Stimulated activated CD4-positive, alpha-beta T cell treated with anti-CD3 and anti-CD28 coated beads, Interleukin-15, amount 100 ng/mL, for 24 hours (primary cell): Measurements from ENCODE around the gene EXOC2.
"Not testable (repeated sequence)": the region's sequence is repeated elsewhere in the genome, so short reads cannot be mapped to it uniquely, and the experiment has no call there.

Experiments
- DNase-seq: peaks from one replicate; pipeline ENCODE4 v3.0.0-alpha.2; 2020

EXOC2 gene

DNA sequence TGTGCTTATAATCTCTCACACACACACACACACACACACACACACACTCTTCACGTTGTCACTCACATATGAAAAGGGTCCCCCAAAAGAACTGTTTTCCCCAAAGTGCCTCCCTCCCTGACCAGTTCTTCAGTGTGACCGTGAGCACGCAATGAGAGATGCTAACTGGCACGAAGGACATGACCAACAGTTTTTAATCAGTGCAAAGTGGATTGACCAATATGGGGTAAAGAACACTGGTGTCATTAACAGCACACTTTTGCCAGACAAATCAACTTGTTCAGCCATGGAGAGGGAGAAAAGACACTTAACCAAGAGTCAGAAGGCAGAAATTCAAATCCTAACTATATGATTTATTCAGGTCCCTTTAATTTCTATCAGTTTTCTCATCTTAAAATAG lies 15.0 kb downstream of the EXOC2 start:
- no peak for DNase-seq

DNA sequence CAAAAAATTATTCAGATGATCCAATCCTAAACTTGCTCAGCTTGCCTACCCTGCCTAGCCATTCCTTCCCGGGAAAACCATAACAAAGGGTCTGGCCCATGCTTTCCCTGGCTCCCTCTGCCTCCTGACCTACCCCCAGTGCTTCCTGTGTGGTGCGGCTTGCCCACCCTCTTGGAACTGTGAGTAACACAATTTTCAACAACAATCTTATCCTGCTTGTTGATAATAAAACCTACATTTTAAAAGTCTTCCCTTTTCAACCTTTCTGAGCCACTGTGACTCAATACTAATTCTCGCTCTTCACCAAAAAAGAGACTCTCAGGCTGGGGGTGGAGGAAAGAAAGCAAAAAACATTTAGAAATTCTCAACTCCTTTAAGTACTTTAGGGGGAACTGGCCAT lies 18.0 kb downstream of the EXOC2 start:
- DNase-seq = peak; percentile 19

DNA sequence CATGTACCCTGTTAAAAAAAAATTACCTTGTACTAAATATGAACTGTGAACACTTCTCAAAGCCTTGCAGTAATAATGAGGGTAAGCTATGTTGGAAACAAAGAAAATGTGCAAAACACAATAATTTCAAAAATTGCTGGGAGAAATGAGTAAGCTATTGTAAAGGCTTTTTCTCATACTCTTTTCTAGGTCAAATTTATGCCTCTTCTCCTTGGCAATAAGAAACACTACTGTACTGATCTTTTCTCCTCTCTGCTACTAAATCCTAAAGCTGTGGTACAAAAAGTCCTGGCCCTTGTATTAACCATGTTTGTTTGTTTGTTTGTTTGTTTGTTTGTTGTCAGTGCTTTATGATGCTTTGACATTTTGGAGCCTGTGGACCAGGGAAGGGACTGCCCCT lies 18.5 kb downstream of the EXOC2 start:
- DNase-seq = no peak

DNA sequence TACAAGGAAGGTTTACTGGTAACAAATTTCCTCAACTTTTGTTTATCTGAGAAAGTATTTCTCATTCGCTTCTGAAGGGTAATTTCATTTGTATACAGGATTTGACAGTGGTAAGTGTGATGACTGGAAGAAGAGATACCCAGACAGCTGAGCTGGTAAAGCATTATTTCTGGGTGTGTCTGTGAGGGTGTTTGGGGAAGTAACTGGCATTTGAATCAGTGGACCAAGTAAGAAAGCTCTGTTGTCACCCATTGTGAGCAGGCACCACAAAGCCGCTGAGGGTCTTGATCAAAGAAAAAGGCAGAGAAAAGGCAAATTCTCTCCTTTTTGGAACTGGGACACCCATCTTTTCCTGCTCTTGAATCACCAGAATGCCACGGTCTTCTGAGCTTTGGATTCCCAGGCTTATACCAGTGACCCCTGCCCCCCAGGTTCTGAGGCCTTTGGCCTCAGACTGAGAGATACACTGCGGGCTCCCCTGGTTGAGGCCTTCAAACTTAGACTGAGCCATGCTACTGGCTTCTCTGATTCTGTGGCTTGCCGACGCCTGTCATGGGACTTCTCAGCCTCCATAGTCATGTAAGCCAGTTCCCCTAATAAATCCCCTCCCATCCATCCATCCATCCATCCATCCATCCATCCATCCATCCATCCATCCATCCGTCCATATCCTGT lies 25.5 kb downstream of the EXOC2 start:
- no peak for DNase-seq

DNA sequence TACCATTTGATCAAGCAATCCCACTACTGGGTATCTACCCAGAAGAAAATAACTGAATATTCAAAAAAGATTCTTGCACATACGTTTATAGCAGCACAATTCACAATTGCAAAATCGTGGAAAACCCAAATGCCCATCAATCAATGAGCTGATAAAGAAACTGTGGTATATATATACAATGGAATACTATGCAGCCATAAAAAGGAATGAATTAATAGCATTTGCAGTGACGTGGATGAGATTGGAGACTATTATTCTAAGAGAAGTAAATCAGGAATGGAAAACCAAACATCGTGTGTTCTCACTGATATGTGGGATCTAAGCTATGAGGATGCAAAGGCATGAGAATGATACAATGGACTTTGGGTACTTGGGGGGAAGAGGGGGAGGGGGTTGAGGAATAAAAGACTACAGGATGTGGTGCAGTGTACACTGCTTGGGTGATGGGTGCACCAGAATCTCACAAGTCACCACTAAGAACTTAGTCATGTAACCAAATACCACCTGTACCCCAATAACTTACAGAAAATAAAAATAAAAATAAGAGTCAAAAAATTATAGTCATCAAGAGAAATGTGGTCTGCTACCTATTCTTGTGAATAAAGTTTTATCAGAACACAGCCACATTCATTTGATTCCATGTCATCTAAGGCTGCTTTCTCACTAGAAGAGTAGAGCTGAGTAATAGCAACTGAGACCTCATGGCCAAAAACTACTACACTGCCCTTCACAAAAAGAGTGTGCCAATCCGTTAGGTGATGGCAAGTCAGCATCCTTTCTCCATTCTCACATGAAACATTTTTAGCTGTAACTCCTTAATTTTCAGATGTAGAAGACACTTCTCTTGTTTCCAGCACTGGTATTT lies 27.3 kb downstream of the EXOC2 start:
- no peak for DNase-seq

DNA sequence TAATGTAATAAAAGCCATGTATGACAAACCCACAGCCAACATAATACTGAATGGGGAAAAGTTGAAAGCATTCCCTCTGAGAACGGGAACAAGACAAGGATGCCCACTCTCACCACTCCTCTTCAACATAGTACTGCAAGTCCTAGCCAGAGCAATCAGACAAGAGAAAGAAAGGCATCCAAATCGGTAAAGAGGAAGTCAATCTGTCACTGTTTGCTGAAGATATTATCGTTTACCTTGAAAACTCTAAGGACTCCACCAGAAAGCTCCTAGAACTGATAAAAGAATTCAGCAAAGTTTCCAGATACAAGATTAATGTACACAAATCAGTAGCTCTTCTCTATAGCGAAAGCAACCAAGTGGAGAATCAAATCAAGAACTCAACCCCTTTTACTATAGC lies 29.2 kb downstream of the EXOC2 start:
- DNase-seq = not testable (repeated sequence)

DNA sequence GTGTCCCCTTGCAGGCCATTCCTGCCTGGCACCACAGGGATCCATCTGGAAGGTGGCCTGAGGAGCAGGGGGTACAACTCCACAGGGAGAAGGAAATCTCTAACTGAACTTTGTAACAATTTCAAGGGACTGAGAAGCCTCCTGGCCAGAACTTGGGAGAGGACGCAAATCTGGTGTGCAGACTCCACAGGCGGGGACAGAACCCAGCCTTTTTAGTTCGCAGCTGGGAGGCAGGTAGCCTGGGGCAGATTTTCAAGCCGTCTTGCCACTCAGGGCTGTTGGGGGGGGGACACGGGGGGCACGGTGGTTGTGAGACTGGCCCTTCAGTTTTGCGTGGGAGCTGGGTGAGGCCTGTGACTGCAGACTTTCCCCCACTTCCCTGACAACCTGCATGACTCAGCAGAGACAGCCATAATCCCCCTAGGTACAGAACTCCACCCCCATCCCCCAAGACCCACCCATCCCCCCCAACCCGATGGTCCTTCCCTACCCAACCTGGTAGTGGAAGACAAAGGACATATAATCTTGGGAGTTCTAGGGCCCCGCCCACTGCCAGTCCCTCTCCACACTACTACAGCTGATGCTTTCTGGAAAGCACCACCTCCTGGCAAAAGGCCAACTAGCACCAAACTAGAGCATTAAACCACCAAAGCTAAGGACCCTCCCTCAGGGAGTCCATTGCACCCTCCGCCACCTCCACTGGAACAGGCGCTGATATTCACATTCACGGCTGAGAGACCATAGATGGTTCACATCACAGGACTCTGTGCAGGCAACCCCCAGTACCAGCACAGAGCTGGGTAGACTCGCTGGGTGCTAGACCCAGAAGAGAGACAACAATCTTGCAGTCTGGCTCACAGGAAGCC lies 33.0 kb downstream of the EXOC2 start:
- DNase-seq = peak; percentile 13

DNA sequence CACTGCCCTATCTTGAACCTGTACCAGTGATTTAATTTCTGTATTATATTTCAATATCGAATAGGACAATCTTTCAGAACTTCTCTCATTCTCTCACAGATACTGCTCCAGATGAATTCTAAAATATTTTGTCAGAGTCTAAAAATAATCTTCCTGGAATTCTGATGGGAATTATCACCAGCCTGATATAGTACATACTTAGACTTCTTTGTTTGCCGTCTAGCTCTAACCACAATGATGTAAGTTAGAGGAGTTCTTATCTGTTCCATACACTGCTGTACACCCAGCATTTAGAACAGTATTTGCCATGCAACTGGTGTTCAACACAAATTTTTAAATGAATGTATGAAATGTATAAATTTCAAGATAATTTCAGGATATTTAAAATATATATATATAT lies 34.7 kb downstream of the EXOC2 start:
- no peak for DNase-seq

DNA sequence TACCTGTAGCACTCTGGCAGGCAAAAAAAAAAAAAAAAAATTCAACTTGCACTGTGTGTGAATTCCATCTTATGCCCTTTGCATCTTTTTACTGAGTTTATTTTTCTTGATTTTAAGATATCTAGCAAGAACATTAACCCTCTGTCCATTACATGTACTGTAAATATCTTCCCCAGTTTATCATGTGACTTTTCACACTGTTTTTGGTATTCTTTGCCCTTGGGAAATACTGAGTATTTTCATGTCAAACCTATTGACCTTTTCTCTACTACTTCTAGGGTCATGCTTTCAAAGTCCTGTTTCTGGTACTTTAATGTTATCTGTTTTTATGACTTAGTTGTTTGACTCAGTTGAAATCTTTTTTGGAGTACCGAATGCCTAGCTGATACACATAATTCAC lies 35.2 kb downstream of the EXOC2 start:
- no peak for DNase-seq

DNA sequence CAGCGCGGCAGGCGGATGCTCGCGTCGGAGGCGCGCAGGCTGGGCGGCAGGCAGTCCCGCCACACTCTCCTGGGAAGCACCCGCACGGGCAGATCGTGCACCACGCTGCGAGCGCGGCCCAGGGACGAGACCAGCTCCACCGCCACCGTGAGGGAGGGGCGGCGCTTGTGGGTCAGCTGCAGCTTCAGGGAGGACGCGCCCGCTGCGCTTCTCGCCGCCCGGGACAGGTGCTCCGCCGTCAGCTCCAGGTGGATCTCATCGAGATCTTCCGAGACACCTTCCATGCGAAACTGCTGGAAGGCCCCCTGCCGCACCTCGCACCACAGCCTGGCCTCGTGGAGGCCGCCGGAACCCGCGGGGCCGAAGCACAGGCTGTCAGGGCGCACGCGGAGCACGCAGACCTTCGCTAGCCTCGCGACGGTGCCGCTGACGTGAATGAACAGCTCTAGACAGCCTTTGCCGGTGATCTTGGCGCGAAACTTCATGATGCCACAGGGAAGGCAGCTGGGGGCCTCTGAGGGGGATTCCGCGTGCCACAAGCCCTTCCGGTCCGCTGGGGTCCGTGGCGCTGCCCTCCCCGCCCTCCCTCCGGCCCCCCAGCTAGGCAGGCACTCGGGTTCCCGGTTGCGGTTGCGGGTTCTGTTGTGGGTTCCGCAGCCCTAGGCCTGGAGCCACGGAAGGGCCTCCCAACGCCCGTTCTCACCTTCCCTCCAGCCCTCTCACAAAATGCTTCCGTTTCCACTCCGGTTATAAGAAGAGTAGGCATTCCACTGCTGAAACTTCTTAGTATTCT lies 36.3 kb downstream of the EXOC2 start, which contains the start of gene HUS1B:
TSS of gene HUS1B (minus strand) at position 641 of the 793 bp plus-strand sequence. CDS start at position 485, 156 bp downstream.
- DNase-seq = no peak

DNA sequence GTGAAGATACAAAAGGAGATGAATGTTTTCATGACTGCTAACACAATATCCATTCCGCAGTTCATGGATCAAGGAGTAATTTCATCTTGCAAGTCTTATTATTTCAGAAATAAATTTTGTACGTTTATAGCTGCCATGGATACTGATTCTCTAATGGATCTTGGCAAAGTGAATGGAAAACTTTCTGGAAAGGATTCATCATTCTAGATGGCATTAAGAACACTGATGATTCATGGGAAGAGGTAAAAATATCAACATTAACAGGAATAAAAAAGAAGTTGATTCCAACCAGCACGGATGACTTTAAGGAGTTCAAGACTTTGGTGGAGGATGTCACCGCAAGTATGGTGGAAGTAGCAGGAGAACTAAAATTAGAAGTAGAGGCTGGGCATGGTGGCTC lies 38.8 kb downstream of the EXOC2 start:
- DNase-seq = no peak

DNA sequence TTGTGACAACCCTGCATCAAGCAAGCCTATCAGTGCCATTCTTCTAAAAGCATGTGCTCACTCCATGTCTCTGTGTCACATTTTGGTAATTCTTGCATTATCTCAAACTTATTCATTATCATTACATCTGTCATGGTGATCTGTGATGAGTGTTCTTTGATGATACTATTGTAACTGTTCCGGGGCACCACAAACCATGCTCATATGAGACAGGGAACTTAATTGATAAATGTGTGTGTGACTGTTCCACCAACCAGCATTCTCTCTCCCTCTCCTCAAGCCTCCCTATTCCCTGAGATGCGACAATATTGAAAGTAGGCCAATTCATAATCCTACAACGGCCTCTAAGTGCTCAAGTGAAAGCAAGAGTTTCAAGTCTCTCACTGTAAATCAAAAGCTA lies 40.1 kb downstream of the EXOC2 start:
- DNase-seq = no peak

DNA sequence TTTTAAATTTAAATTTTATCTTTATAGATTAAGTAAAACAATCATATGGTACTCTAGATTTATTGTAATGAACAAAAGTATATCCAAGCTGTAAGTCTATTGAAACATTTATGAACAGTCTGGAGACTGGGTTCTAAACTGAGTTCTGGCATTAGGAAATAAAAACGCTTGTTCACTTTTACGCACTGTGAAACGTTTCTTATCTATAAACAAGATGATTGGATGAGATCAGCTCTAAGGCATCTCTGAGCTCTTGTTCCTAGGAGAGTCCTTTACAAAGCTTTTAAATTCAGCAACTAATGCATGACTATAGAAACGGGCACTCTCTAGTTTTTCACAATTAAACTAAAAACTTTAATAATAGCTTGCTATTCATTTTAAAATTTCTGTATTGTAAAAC lies 42.8 kb downstream of the EXOC2 start:
- no peak for DNase-seq

DNA sequence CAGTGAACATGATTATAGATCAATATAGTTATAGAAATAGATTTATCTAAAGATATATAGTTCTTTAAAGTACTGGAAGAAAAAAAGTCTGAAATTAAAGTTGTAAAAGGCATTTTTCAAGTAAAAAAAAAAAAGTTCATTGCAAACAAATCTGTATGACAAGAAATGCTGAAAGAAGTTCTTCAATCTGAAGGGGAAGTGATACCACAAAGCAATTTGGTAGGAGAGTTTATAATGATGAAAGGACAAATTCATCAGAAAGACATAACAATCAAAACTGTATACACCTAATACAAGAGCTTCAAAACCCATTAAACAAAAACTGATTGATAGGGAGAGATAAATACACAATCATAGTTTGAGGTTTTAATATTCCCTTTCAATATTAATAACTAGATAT lies 50.1 kb downstream of the EXOC2 start:
- no peak for DNase-seq

DNA sequence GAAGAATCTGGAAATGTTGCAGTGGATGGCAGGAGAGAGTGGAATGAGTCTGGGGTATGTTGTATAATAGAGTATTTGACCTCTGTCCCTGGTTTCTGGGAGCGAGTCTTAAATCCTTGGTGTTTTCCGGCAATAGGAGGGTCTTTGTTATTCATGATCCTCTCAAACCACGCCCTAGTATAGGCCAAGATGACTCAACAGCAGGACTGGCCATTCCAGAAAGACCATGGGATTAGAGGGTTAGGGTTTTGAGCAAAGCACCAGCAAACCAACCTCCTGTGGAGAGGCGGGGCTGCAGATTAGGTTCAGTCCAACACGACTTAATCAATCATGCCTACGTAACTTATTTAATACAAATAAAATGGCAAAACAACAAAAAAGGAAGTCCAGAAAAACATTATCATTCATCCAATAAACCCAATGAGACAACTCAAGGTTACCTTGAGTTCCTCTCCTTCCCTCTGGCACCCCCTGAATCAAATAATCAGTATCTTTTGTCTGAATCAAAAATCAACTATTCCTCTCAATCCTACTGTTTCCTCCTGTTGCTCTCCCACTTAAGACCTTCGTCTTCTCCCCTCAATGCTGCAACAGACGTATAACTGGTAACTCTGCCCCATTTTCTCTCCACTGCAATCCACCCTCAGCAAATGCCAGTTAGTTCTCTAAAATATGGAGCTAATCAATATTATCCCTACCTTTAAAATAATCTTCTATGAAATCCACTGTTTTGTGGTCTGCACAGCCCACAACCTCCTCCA lies 51.5 kb downstream of the EXOC2 start:
- DNase-seq = no peak

DNA sequence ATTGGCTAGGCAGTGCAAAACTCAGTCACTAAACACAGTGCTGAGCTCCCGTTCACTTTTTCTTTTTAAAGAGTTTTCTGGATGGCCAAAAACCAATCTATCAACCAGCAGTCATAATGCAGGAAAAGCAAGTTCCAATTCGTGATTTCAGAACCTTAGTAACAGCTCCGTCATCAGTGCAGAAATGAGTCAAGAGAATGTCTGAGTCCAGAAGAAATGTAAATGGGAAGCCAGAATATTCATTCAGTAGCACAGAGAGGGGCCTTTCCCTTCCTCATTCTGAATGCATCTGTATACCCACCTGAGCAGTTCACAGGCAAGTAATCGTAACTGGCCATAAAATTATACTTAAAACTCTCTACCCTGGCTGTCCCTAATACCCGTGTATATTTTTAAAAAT lies 56.5 kb downstream of the EXOC2 start:
- peak; percentile 10 for DNase-seq

DNA sequence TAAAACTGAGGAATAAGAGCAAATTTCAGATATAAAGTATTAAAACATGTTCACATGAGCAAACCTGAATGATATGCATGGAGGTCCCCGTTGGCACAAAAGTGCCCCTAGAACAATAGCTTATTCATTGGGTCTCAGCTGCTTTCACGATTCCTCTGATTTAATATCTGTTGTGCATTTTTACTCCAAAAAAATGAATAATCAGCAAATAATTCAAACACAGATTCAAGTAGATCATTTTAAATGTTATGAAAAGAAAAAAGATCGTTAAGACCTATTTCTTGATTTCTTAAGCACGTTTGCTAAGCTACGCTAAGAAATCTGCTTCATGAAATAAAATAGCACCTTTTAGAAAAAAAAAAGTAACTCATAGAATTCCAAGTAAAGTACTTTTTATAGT lies 57.7 kb downstream of the EXOC2 start:
- DNase-seq = no peak

DNA sequence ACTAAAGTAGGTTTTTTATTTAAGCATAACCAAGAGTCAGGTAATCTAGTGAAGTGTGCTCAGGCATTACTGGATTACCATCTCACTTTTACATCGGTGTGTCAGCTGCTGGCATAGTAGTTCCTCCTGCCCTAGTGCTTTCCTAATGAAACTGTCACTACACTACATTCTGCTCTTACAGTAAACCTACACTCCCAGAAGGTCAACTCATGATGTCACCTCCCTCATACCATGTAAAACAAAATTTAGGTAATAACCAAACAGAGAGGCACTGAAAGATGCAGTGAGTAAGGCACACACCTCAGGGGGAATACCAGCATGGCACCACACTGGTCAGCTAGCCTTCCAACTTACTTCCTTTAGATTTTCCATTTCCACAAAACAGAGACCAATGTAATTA lies 59.3 kb downstream of the EXOC2 start:
- DNase-seq = no peak

DNA sequence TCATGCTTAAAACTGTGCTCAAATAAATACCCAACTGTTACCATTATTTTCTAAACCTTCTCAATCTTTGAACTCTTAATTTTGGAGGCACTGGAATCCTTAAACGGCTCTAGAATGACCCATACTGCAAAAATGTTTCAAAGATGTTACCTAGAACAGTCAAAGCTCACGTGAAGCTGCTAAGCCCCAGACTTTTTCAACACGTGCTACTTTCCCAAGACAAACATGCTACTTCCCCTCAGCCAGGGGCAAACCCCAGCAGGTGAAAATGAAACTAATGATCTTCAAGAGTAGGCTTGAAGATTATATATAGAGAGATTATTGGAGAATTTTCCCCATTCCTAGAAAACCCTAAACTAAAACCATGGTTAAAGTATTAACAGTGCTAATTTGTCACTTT lies 64.2 kb downstream of the EXOC2 start:
- peak; percentile 9 for DNase-seq

DNA sequence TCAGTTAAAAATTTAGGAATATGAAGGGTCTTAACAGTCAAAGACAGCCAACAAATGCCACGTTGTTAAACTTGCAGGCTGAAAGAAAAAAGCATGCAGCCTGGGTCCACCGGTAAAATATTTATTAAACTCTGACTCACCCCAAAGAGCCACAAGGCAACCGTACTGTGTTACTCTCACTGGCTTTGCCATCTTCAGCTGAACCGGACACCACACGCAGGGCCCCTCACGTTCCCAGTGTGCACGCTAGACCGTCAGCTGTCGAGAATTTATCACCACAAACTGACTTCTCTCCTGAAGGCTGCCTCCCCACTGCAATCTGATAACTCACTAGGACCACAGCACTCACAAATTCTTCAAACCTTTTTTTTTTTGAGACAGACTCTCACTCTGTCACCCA lies 66.7 kb downstream of the EXOC2 start:
- DNase-seq = no peak

DNA sequence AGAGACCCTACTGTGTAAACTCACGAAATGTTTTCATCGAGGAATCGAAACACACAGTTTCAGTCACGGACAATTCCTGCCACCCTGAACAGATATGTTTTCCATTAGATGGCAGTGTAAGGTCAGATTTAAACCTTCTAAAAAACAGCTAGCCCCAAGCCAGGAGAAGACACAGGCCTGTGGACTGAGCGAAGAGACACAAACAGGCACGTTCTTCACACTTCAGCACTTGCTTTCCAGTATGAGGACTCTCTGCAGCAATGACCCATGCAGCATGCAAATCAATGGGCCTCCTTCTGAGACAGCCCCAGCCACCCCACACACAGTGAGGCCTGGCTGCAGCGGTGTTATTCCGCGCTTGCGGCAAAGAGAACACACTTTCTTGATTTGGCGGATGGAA lies 68.0 kb downstream of the EXOC2 start:
- DNase-seq = no peak

DNA sequence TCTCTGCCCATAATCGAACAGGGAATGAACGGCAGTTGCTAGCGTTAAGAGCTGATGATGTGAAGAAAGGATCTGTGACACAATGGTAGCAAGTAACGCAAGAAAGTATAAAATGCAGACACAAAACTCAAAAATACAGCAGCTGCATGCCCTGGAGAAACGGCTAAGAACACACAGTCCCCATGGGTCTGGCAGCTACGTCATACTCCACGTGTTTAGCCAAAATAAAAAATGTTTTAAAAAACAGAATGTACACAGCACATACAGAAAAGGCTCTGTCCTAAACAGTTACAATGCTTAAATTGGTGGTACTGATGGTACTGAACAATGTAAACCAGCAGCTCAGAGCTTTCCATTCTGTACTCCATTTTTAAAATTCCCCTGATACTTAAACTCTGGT lies 70.5 kb downstream of the EXOC2 start:
- DNase-seq = no peak
